Keratinocyte (primary cell): ENCODE data around the gene ZER1. TPM values are rescaled to one million over a fixed set of nuclear protein-coding genes. Genes with fewer than 3 reads are reported as not detected.
"Not testable (repeated sequence)": the region's sequence is repeated elsewhere in the genome, so short reads cannot be mapped to it uniquely, and the experiment has no call there.

Experiments used
- DNase-seq: peaks from one replicate; pipeline ENCODE4 v3.0.0-alpha.2; 2011; ENCODE audit warnings: low read depth, missing footprints, low spot score
- FAIRE-seq: peaks from 2 replicates; lab custom pipeline; 2011; peaks lifted over from hg19 to GRCh38; lab: Jason Lieb, UNC
- H2AFZ ChIP-seq: 2 replicates; pipeline ENCODE4 v1.6.0; 2012; ENCODE audit warnings: low read length, control low read depth, inconsistent platforms; ENCODE audit not compliant: control insufficient read depth
- H3K27ac ChIP-seq: 2 replicates; pipeline ENCODE4 v1.5.1; 2011; ENCODE audit warnings: low read length; ENCODE audit not compliant: control insufficient read depth, insufficient read depth
- H3K27me3 ChIP-seq: 3 replicates; pipeline ENCODE4 v1.6.0; 2011; ENCODE audit warnings: low read length; ENCODE audit not compliant: control insufficient read depth, insufficient read depth; ENCODE audit errors: extremely low read depth
- H3K36me3 ChIP-seq, 2 experiments: 2 replicates in 1 of 2; 3 replicates in 1 of 2; pipeline ENCODE4 v1.5.1; 2011; ENCODE audit warnings: low read length in 2 of 2, mild to moderate bottlenecking in 1 of 2; ENCODE audit not compliant: control insufficient read depth in 2 of 2, insufficient read depth in 2 of 2; ENCODE audit errors: extremely low read depth in 1 of 2
- H3K4me1 ChIP-seq: 3 replicates; pipeline ENCODE4 v1.5.1; 2011; ENCODE audit warnings: low read length; ENCODE audit not compliant: control insufficient read depth, insufficient read depth; ENCODE audit errors: extremely low read depth
- H3K4me2 ChIP-seq: 3 replicates; pipeline ENCODE4 v1.6.0; 2011; ENCODE audit warnings: low read depth, low read length; ENCODE audit not compliant: control insufficient read depth, insufficient read depth; ENCODE audit errors: extremely low read depth
- H3K4me3 ChIP-seq, 3 experiments: fragments of 200-600 bp in 1 of 3; sonication (generic) in 1 of 3; 2 replicates in 2 of 3; 3 replicates in 1 of 3; pipeline ENCODE4 v1.5.1; 2011 to 2016; ENCODE audit warnings: low read length in 3 of 3, mild to moderate bottlenecking in 3 of 3, control low read depth in 2 of 3, inconsistent platforms in 1 of 3, low read depth in 1 of 3, mixed read lengths in 1 of 3, mixed run types in 1 of 3, moderate library complexity in 1 of 3; ENCODE audit not compliant: control insufficient read depth in 2 of 3, insufficient read depth in 2 of 3; ENCODE audit errors: extremely low read depth in 1 of 3
- H3K79me2 ChIP-seq: 2 replicates; pipeline ENCODE4 v1.6.0; 2012; ENCODE audit warnings: low read length; ENCODE audit not compliant: control insufficient read depth, insufficient read depth
- H3K9ac ChIP-seq: 3 replicates; pipeline ENCODE4 v1.6.0; 2011; ENCODE audit warnings: low read length; ENCODE audit not compliant: control insufficient read depth, insufficient read depth; ENCODE audit errors: extremely low read depth
- H3K9me1 ChIP-seq: 3 replicates; pipeline ENCODE4 v1.6.0; 2011; ENCODE audit warnings: low read length; ENCODE audit not compliant: control insufficient read depth, insufficient read depth; ENCODE audit errors: extremely low read depth
- H3K9me3 ChIP-seq: 2 replicates; pipeline ENCODE4 v1.5.1; 2012; ENCODE audit warnings: low read depth, low read length; ENCODE audit not compliant: control insufficient read depth
- H4K20me1 ChIP-seq: 3 replicates; pipeline ENCODE4 v1.6.0; 2011; ENCODE audit warnings: low read length; ENCODE audit not compliant: control insufficient read depth, insufficient read depth; ENCODE audit errors: extremely low read depth
- CTCF ChIP-seq, 3 experiments: IDR thresholded peaks in 1 of 3; conservative IDR thresholded peaks in 1 of 3; optimal IDR thresholded peaks in 1 of 3; 2 replicates in 2 of 3; 3 replicates in 1 of 3; pipeline versions ENCODE3 to v1.5.1; 2011; ENCODE audit warnings: low read length in 3 of 3, mild to moderate bottlenecking in 3 of 3, moderate library complexity in 2 of 3, control low read depth in 1 of 3, inconsistent platforms in 1 of 3; ENCODE audit not compliant: insufficient read depth in 2 of 3; ENCODE audit errors: extremely low read depth in 1 of 3
- EZH2 ChIP-seq: IDR thresholded peaks from one replicate; pipeline ENCODE4 v1.6.1; 2012; ENCODE audit warnings: inconsistent platforms, mild to moderate bottlenecking, low read length, moderate library complexity
- dilution Hi-C: fragments of 300-500 bp; cut with MboI; formaldehyde crosslinking; loops from one replicate; pipeline ENCODE4 v1.7.0; 2020; ENCODE audit warnings: low sequenced_read_pairs; ENCODE audit not compliant: extremely low pct_ligation_motif_present
- polyA plus RNA-seq, 5 experiments: library from polyadenylated mRNA; depleted of rRNA in 3 of 5; stranded (reverse) in 3 of 5; stranded (forward) in 1 of 5; unstranded in 1 of 5; fragments of >200 nt; gene quantifications; 1 replicate in 1 of 5; 2 replicates in 3 of 5; 3 replicates in 1 of 5; pipeline versions ENCODE4 v1.2.1 to v1.2.3, GENCODE V29; 2011 to 2012; ENCODE audit warnings: missing spikeins in 2 of 5, low read depth in 1 of 5, low replicate concordance in 1 of 5

The ZER1 gene
- polyA plus RNA-seq, 1 donor (not counting 4 experiments of a cell fraction or from before 2014, with no cell fraction given), result 14.9 TPM

- no peaks in the 10 kb centered on the region for H3K9me3 ChIP-seq
- peaks cover 6% of the 10 kb centered on the region for H3K4me1 ChIP-seq
- no peaks in the 10 kb centered on the region for H3K9me1 ChIP-seq
- H3K79me2 ChIP-seq, result peaks cover 28% of the 10 kb centered on the region
- H2AFZ ChIP-seq, result no peak overlapping the region
- peaks cover 6 to 30% of the 10 kb centered on the region in 2 experiments for H3K36me3 ChIP-seq
- dilution Hi-C loops, result no loop called here
- H3K9ac ChIP-seq, result no peak overlapping the region
- no peaks in the 10 kb centered on the region for H3K27me3 ChIP-seq
- no peak for FAIRE-seq
- no peak for TF ChIP-seq EZH2
- no peak overlapping the region for H3K4me2 ChIP-seq
- H3K27ac ChIP-seq, result no peak overlapping the region
- no peak overlapping the region for H3K4me3 ChIP-seq
- no peak for DNase-seq
- H4K20me1 ChIP-seq, result peaks cover 4% of the 10 kb centered on the region
These were observed 77.4 kb downstream of the ZER1 start for GRCh38 chr9:128694344-128694743.

- H3K4me3 ChIP-seq, H3K4me2 ChIP-seq, H3K27ac ChIP-seq, DNase-seq, H3K9me3 ChIP-seq, dilution Hi-C loops, H3K9me1 ChIP-seq, H3K27me3 ChIP-seq, H2AFZ ChIP-seq, H4K20me1 ChIP-seq, H3K4me1 ChIP-seq, FAIRE-seq, H3K9ac ChIP-seq: not testable (repeated sequence)
- H3K79me2 ChIP-seq, result peaks cover 28% of the 10 kb centered on the region
- H3K36me3 ChIP-seq, result peaks cover 6 to 30% of the 10 kb centered on the region in 2 experiments
These were observed 78.0 kb downstream of the ZER1 start for GRCh38 chr9:128693738-128694137.

- Histone ChIP-seq H3K9me1 (no peaks in the 10 kb centered on the region), H3K4me1 (peaks cover 27% of the 10 kb centered on the region), H3K9ac (peak overlapping the region; percentile 92), H3K27me3 (no peaks in the 10 kb centered on the region), H3K27ac (peak overlapping the region; percentile 82), H2AFZ (no peak overlapping the region), H3K4me3 (peak overlapping the region; percentile 54 to 100 (median 97)), H3K4me2 (peak overlapping the region; percentile 93), H3K79me2 (peaks cover 57% of the 10 kb centered on the region), H3K9me3 (no peaks in the 10 kb centered on the region), H3K36me3 (peaks cover 5 to 30% of the 10 kb centered on the region in 2 experiments), H4K20me1 (peaks cover 4% of the 10 kb centered on the region)
- no peak for DNase-seq
- dilution Hi-C loops, result no loop called here
- no peak for TF ChIP-seq CTCF (optimal IDR thresholded peaks at IDR 0.05 in 1 of 3, IDR thresholded peaks at IDR 0.05 in 1 of 3, conservative IDR thresholded peaks at IDR 0.05 in 1 of 3; ENCODE audit: extremely low read depth in 1 of 3, insufficient read depth in 2 of 3, low read length in 3 of 3)
- no peak for TF ChIP-seq EZH2
- no peak for FAIRE-seq
These were observed 81.1 kb downstream of the ZER1 start for GRCh38 chr9:128690684-128691034.
